Smooth muscle cell (in vitro differentiated cells): Measurements from ENCODE around the gene NACA2. TPM values are rescaled to one million over a fixed set of nuclear protein-coding genes. Genes with fewer than 3 reads are reported as not detected.
A peak's percentile ranks its signal among the peaks of the same experiment; 100 is the strongest.

ENCODE experiments used
- DNase-seq: peaks from one replicate; lab custom pipeline; 2025; ENCODE audit not compliant: unreplicated experiment; lab: John Stamatoyannopoulos, UW
- H2AFZ ChIP-seq: fragments of 200-600 bp; sonication (generic); 2 replicates; pipeline ENCODE4 v1.6.0; 2016; ENCODE audit warnings: antibody characterized with exemption, low read depth, mild to moderate bottlenecking
- H3F3A ChIP-seq: fragments of 200-600 bp; sonication (generic); 2 replicates; pipeline ENCODE4 v1.6.0; 2017; ENCODE audit warnings: antibody characterized with exemption, low read depth
- H3K27ac ChIP-seq: fragments of 200-600 bp; sonication (generic); 2 replicates; pipeline ENCODE4 v1.5.1; 2016; ENCODE audit warnings: low read depth, mild to moderate bottlenecking
- H3K27me3 ChIP-seq: fragments of 200-600 bp; sonication (generic); 2 replicates; pipeline ENCODE4 v1.6.1; 2016; ENCODE audit warnings: low read depth, mild to moderate bottlenecking
- H3K36me3 ChIP-seq: fragments of 200-600 bp; sonication (generic); 2 replicates; pipeline ENCODE4 v1.5.1; 2016; ENCODE audit warnings: low read depth
- H3K4me1 ChIP-seq: fragments of 200-600 bp; sonication (generic); 2 replicates; pipeline ENCODE4 v1.5.1; 2016; ENCODE audit warnings: low read depth
- H3K4me2 ChIP-seq: fragments of 200-600 bp; sonication (generic); 2 replicates; pipeline ENCODE4 v1.6.0; 2016; ENCODE audit warnings: mild to moderate bottlenecking
- H3K4me3 ChIP-seq: fragments of 200-600 bp; sonication (generic); 2 replicates; pipeline ENCODE4 v1.5.1; 2016; ENCODE audit warnings: mild to moderate bottlenecking
- H3K79me2 ChIP-seq: fragments of 200-600 bp; sonication (generic); 2 replicates; pipeline ENCODE4 v1.6.0; 2016; ENCODE audit warnings: low read depth, mild to moderate bottlenecking
- H3K9ac ChIP-seq: fragments of 200-600 bp; sonication (generic); 2 replicates; pipeline ENCODE4 v1.6.0; 2016; ENCODE audit warnings: low read depth
- H3K9me3 ChIP-seq: fragments of 200-600 bp; sonication (generic); replicated peaks from 2 replicates; pipeline ENCODE4 v1.5.1; 2016; ENCODE audit warnings: low read depth
- H4K20me1 ChIP-seq: fragments of 200-600 bp; sonication (generic); 2 replicates; pipeline ENCODE4 v1.6.0; 2016; ENCODE audit warnings: low read depth
- WGBS: methylation state at CpG from one replicate; pipeline ENCODE4 v1.1.7; 2016; ENCODE audit warnings: low lambda C conversion rate; 5-methylcytosine and 5-hydroxymethylcytosine counted together
- polyA plus RNA-seq: library from polyadenylated mRNA; unstranded; fragments of >200 nt; fragmentation: Nextera tagmentation; extraction: Ambion mirVana; gene quantifications from 2 replicates; pipeline ENCODE4 v1.2.1, GENCODE V29; 2016
- total RNA-seq: library from RNA; depleted of rRNA; stranded (reverse); fragments of >200 nt; gene quantifications from 2 replicates; pipeline ENCODE4 v1.2.3, GENCODE V29; 2014
- TF ChIP-seq, protein P1 (sequence below): fragments of 200-600 bp; sonication (generic); IDR thresholded peaks from 2 replicates; pipeline ENCODE4 v1.5.1; 2017; ENCODE audit warnings: borderline replicate concordance, mild to moderate bottlenecking, antibody characterized with exemption; ENCODE audit not compliant: insufficient read depth, poor library complexity, severe bottlenecking

The NACA2 gene
- total and polyA plus RNA-seq, 2 experiments from 2014 or later: not detected

DNA sequence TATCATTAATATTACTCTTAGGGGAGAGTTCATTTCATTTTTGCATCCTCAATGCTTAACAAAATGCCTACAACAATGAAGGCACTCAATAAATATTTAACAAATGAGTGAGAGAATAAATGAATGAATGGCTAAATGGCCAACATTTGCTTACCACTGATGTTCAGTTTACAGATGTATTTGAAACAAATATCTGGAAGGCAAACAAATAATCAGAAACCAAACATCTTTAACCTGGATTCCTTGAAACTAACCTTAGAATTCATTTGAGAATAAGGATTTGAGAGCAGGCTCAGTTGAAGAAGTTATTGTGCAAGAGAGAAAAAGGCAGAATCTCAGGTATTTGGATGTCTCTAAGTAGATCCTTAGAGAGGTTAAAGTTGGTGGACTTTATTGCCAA, 8.4 kb downstream of the NACA2 start:
- no peaks in the 10 kb centered on the region for H3K79me2 ChIP-seq

DNA sequence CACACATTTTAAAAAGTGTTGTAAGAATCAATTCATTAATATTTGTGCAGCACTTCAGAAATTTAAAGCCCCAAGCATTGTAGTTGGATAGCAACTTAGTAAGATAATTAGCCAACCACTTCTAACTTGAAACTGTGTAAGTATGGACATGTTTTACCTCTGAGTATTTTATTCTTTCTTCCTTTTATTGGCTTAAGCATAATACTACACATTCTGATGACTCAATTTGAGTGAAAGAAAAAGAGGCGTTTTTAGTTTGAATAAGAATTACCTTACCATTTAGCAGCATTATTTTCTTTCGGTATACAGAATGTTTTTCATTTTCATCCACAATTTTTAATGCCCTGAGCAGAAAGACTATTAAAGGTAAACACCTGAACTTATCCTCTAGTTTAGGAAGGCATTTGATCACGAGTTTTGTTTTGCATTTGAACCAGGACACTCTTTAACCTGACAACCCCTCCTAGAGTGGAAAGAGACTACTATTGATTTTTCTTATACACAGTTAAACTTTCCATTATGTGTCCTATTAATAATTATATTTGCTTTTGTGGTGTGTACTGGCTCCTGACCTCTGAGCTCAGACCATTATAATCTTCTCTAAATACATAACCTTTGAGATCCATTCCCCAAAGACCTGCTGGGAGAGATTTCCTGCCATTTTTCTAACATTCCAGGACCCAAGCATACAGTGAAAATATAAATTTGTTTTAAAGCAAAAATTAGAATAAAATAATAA, 9.2 kb downstream of the NACA2 start:
- H3K4me3 ChIP-seq: no peak overlapping the region
- WGBS: 91% methylated on average over 3 of the region's 3 CpGs
- H4K20me1 ChIP-seq: no peaks in the 10 kb centered on the region
- no peaks in the 10 kb centered on the region for H3K27me3 ChIP-seq
- H3K36me3 ChIP-seq: no peaks in the 10 kb centered on the region
- H3K27ac ChIP-seq: no peak overlapping the region
- TF ChIP-seq, protein P1, sequence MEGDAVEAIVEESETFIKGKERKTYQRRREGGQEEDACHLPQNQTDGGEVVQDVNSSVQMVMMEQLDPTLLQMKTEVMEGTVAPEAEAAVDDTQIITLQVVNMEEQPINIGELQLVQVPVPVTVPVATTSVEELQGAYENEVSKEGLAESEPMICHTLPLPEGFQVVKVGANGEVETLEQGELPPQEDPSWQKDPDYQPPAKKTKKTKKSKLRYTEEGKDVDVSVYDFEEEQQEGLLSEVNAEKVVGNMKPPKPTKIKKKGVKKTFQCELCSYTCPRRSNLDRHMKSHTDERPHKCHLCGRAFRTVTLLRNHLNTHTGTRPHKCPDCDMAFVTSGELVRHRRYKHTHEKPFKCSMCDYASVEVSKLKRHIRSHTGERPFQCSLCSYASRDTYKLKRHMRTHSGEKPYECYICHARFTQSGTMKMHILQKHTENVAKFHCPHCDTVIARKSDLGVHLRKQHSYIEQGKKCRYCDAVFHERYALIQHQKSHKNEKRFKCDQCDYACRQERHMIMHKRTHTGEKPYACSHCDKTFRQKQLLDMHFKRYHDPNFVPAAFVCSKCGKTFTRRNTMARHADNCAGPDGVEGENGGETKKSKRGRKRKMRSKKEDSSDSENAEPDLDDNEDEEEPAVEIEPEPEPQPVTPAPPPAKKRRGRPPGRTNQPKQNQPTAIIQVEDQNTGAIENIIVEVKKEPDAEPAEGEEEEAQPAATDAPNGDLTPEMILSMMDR: no peak
- no peaks in the 10 kb centered on the region for H3F3A ChIP-seq
- H3K9me3 ChIP-seq: no peaks in the 10 kb centered on the region
- DNase-seq: no peak
- no peak overlapping the region for H3K9ac ChIP-seq
- no peak overlapping the region for H2AFZ ChIP-seq
- no peak overlapping the region for H3K4me2 ChIP-seq
- no peaks in the 10 kb centered on the region for H3K4me1 ChIP-seq
- no peaks in the 10 kb centered on the region for H3K79me2 ChIP-seq

More for the DNA sequence above, 8.4 kb downstream of the NACA2 start:
- Histone ChIP-seq H3K4me2 (no peak overlapping the region), H3F3A (no peaks in the 10 kb centered on the region), H3K27me3 (no peaks in the 10 kb centered on the region), H2AFZ (no peak overlapping the region), H4K20me1 (no peaks in the 10 kb centered on the region), H3K4me3 (no peak overlapping the region), H3K9ac (no peak overlapping the region), H3K9me3 (no peaks in the 10 kb centered on the region), H3K27ac (no peak overlapping the region), H3K36me3 (no peaks in the 10 kb centered on the region), H3K4me1 (no peaks in the 10 kb centered on the region)
- TF ChIP-seq, protein P1: no peak
- DNase-seq: no peak

GRCh38 chr17:61580502-61580901, 10.5 kb downstream of the NACA2 start:
- WGBS: 85% methylated on average over 2 of the region's 2 CpGs
- no peaks in the 10 kb centered on the region for H4K20me1 ChIP-seq
- no peak overlapping the region for H2AFZ ChIP-seq
- DNase-seq: no peak
- TF ChIP-seq, protein P1: no peak
- H3K27ac ChIP-seq: no peak overlapping the region
- H3K9ac ChIP-seq: no peak overlapping the region
- no peak overlapping the region for H3K4me2 ChIP-seq
- no peaks in the 10 kb centered on the region for H3K36me3 ChIP-seq
- no peaks in the 10 kb centered on the region for H3K79me2 ChIP-seq
- no peaks in the 10 kb centered on the region for H3K27me3 ChIP-seq
- H3K9me3 ChIP-seq: no peaks in the 10 kb centered on the region
- H3K4me3 ChIP-seq: no peak overlapping the region
- no peaks in the 10 kb centered on the region for H3F3A ChIP-seq
- no peaks in the 10 kb centered on the region for H3K4me1 ChIP-seq

- Histone ChIP-seq H3F3A (no peaks in the 10 kb centered on the region), H3K36me3 (no peaks in the 10 kb centered on the region), H4K20me1 (no peaks in the 10 kb centered on the region), H3K4me2 (peak overlapping the region; percentile 11), H3K9me3 (no peaks in the 10 kb centered on the region), H3K4me1 (no peaks in the 10 kb centered on the region), H3K27me3 (no peaks in the 10 kb centered on the region), H2AFZ (no peak overlapping the region), H3K4me3 (no peak overlapping the region), H3K79me2 (no peaks in the 10 kb centered on the region), H3K27ac (no peak overlapping the region), H3K9ac (no peak overlapping the region)
- WGBS: 60% methylated on average over 9 of the region's 9 CpGs
- no peak for DNase-seq
- TF ChIP-seq, protein P1: peak; percentile 20
These were observed 11.1 kb downstream of the NACA2 start for GRCh38 chr17:61579961-61580360.
